Lung (tissue), 12 donors: ENCODE results near the gene SIL1. TPM values are rescaled to one million over a fixed set of nuclear protein-coding genes. Genes with fewer than 3 reads are reported as not detected.

Source experiments
- ATAC-seq: fragments of 200-7000 bp; cut with Tn5 transposase; one replicate; pipeline ENCODE4 v1.9.1; 2020; ENCODE audit warnings: moderate number of reproducible peaks; ENCODE audit not compliant: insufficient read depth, low FRiP score
- DNase-seq, 3 donors: peaks; one replicate each; pipeline ENCODE4 v3.0.0-alpha.2; 2013 to 2017
- H3K27ac ChIP-seq, 2 donors: one replicate each; pipeline ENCODE4 v1.5.1; 2013; ENCODE audit warnings: mild to moderate bottlenecking in 2 of 2, moderate library complexity in 2 of 2, control low read depth in 1 of 2, inconsistent platforms in 1 of 2, low read depth in 1 of 2, low read length in 1 of 2
- H3K27me3 ChIP-seq, 3 donors: one replicate each; pipeline ENCODE4 v1.5.1; 2013; ENCODE audit warnings: low read length in 2 of 3; ENCODE audit not compliant: control insufficient read depth in 3 of 3, insufficient read depth in 3 of 3
- H3K36me3 ChIP-seq, 4 donors: one replicate each; pipeline ENCODE4 v1.5.1; 2013; ENCODE audit warnings: low read length in 4 of 4, mild to moderate bottlenecking in 1 of 4, moderate library complexity in 1 of 4; ENCODE audit not compliant: control insufficient read depth in 4 of 4, insufficient read depth in 4 of 4
- H3K4me1 ChIP-seq, 5 donors: one replicate each; pipeline ENCODE4 v1.5.1; 2013; ENCODE audit warnings: low read length in 5 of 5, mild to moderate bottlenecking in 2 of 5, moderate library complexity in 1 of 5; ENCODE audit not compliant: control insufficient read depth in 5 of 5, insufficient read depth in 5 of 5
- H3K4me3 ChIP-seq: one replicate; pipeline ENCODE4 v1.5.1; 2013; ENCODE audit warnings: mild to moderate bottlenecking, control low read depth, moderate library complexity
- H3K9ac ChIP-seq, 2 donors: one replicate each; pipeline ENCODE4 v1.5.1; 2013; ENCODE audit warnings: low read length in 2 of 2, control low read depth in 1 of 2; ENCODE audit not compliant: insufficient read depth in 1 of 2
- H3K9me3 ChIP-seq, 4 donors: one replicate each; pipeline ENCODE4 v1.5.1; 2013; ENCODE audit warnings: low read length in 3 of 4, mild to moderate bottlenecking in 1 of 4, moderate library complexity in 1 of 4; ENCODE audit not compliant: control insufficient read depth in 4 of 4, insufficient read depth in 3 of 4
- WGBS, 2 donors: extraction: QIAGEN DNeasy Blood & Tissue Kit; methylation state at CpG; one replicate each; pipeline ENCODE4 v1.1.7; 2013; 5-methylcytosine and 5-hydroxymethylcytosine counted together
- polyA plus RNA-seq, 2 donors: library from polyadenylated mRNA; stranded (reverse); fragments of 200-250 nt; gene quantifications; one replicate each; pipeline ENCODE4 v1.2.1, GENCODE V29; 2013
- total RNA-seq, 2 donors: library from RNA; depleted of rRNA in 1 of 2; stranded (reverse); fragments of >200 nt in 1 of 2; gene quantifications; one replicate each; pipeline ENCODE4 v1.2.1, GENCODE V29; 2014 to 2021
- TF ChIP-seq, protein P1 (sequence below): IDR thresholded peaks from 2 replicates; pipeline ENCODE4 v1.5.1; 2012; ENCODE audit warnings: mild to moderate bottlenecking; ENCODE audit errors: control extremely low read depth, extremely low read depth
- donor health status: control.
- donor health status: control.
- donor health status: Bipolar disorder and iron deficiency.
- donor health status: healthy.
- donor health status: DM: yes; HTN: yes; CAD: no.

Gene SIL1
- total and polyA plus RNA-seq, 4 donors, result 38.5 to 109 (median 78.4) TPM

DNA sequence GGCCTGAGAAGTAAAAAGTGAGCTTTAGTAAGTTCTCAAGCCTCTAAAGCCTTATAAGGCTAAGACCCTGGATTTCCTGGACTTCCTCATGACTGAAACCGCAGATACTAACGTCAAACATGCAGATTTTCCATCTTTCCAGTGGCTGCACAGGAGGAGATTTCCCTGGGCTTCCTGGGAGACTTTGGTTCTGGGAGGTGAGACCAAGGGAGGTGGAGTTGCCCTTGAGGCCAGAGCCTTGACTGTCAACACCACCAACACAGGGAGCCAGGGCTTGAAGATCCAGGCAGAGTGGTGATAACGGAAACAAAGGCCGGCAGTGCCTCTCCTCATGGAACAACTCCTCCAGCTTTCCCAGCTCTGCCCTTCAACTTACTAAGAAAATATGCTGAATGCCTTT, 178.3 kb downstream of the SIL1 start:
- H3K9me3 ChIP-seq, result no peaks in the 10 kb centered on the region
- no peak for DNase-seq
- 62 to 77% methylated on average over 4 of the region's 4 CpGs for WGBS, 2 donors
- no peak overlapping the region for H3K9ac ChIP-seq
- H3K36me3 ChIP-seq, result peaks cover 0 to 14% (median 6%) of the 10 kb centered on the region in 4 donors
- H3K4me3 ChIP-seq, result no peak overlapping the region
- TF ChIP-seq, protein P1, sequence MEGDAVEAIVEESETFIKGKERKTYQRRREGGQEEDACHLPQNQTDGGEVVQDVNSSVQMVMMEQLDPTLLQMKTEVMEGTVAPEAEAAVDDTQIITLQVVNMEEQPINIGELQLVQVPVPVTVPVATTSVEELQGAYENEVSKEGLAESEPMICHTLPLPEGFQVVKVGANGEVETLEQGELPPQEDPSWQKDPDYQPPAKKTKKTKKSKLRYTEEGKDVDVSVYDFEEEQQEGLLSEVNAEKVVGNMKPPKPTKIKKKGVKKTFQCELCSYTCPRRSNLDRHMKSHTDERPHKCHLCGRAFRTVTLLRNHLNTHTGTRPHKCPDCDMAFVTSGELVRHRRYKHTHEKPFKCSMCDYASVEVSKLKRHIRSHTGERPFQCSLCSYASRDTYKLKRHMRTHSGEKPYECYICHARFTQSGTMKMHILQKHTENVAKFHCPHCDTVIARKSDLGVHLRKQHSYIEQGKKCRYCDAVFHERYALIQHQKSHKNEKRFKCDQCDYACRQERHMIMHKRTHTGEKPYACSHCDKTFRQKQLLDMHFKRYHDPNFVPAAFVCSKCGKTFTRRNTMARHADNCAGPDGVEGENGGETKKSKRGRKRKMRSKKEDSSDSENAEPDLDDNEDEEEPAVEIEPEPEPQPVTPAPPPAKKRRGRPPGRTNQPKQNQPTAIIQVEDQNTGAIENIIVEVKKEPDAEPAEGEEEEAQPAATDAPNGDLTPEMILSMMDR, result no peak
- H3K4me1 ChIP-seq, result peaks cover 0 to 9% (median 0%) of the 10 kb centered on the region in 5 donors
- H3K27ac ChIP-seq, result no peak overlapping the region
- H3K27me3 ChIP-seq, result no peaks in the 10 kb centered on the region
- no peak for ATAC-seq

DNA sequence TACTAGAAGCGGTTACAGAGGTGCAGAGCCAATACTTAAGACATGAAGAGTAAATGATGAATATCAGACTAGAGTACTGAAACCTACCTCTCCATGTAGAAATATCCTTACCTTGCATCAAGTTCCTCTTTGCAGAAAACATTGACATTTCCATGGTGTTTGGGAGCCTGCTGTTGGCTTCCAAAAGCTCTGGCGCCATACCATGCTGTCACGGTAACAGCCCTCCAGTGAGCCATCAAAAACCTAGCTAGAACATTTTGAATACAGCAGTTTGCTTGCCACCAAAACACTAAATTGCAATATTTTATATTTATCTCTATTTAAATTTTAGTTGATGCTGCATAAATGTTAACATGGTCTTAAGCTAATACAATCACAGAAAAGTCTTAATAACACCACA, 179.0 kb downstream of the SIL1 start:
- DNase-seq (no peak), ATAC-seq (no peak)
- peaks cover 0 to 14% (median 6%) of the 10 kb centered on the region in 4 donors for H3K36me3 ChIP-seq
- TF ChIP-seq, protein P1, result no peak
- no peak overlapping the region for H3K4me3 ChIP-seq
- no peak overlapping the region for H3K9ac ChIP-seq
- H3K4me1 ChIP-seq, result peaks cover 0 to 8% (median 0%) of the 10 kb centered on the region in 5 donors
- no peaks in the 10 kb centered on the region for H3K27me3 ChIP-seq
- no peak overlapping the region for H3K27ac ChIP-seq
- WGBS, 2 donors, result 97 to 98% methylated on average over 3 of the region's 3 CpGs
- no peaks in the 10 kb centered on the region for H3K9me3 ChIP-seq

DNA sequence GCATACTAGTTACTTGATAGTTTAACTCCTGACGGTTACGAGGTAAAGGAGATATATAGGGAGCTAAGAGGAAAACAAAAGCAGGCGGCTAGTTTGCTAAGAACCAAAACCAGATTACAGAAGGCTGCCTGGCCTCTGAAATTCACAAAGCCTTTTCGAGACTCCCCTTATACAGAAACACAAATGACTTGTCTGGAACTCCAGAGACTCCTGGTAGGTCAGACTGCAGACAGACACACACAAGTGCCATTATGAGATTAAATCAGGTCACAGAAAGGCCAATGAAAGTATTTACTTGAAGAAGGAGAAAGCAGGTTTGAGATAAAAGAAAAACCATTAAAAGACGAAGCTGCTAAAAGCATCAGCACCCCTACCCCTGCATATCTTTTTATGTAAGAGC, 180.5 kb downstream of the SIL1 start:
- H3K9me3 ChIP-seq, result no peaks in the 10 kb centered on the region
- H3K27me3 ChIP-seq, result no peaks in the 10 kb centered on the region
- TF ChIP-seq, protein P1, result no peak
- no peak overlapping the region for H3K27ac ChIP-seq
- ATAC-seq (no peak), DNase-seq (no peak)
- no peak overlapping the region for H3K9ac ChIP-seq
- no peak overlapping the region for H3K4me3 ChIP-seq
- peaks cover 0 to 14% (median 6%) of the 10 kb centered on the region in 4 donors for H3K36me3 ChIP-seq
- 92 to 94% methylated on average over 5 of the region's 5 CpGs for WGBS, 2 donors
- peaks cover 0 to 2% (median 0%) of the 10 kb centered on the region in 5 donors for H3K4me1 ChIP-seq

DNA sequence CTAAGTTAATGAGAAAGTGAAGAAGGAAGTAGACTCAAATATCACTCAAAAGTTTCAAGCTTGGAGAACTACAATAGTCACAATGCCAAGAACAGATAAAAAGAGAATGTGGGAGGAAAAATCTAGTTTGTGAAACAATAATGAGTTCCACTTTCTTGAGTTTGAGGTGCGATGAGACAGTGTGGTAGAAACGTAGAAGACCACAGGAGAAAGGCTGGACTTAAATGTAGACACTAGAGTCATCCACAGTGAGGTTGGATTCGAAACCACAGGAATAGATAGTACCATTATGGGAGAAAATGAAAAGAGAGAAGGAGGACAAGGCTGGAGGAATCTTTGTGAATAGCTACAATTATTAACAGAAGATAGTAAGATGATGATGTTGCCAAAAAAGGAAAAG, 182.0 kb downstream of the SIL1 start:
- Histone ChIP-seq H3K4me3 (no peak overlapping the region), H3K27ac (no peak overlapping the region), H3K4me1 (peaks cover 0 to 1% (median 0%) of the 10 kb centered on the region in 5 donors), H3K27me3 (no peaks in the 10 kb centered on the region), H3K9me3 (no peaks in the 10 kb centered on the region), H3K9ac (no peak overlapping the region), H3K36me3 (peaks cover 0 to 9% (median 6%) of the 10 kb centered on the region in 4 donors)
- WGBS, 2 donors, result 97 to 100% methylated on average over 3 of the region's 3 CpGs
- DNase-seq, result no peak
- TF ChIP-seq, protein P1, result no peak
- no peak for ATAC-seq
